LNCaP clone FGC (cell line): Measurements from ENCODE around the gene CNDP1.

Experiments
- DNase-seq: peaks from one replicate; pipeline ENCODE4 v3.0.0-alpha.2; 2011; ENCODE audit warnings: low read depth
- H3K4me3 ChIP-seq: 2 replicates; pipeline ENCODE4 v1.5.1; 2011; ENCODE audit warnings: mild to moderate bottlenecking, low read depth, low read length, control low read depth
- TF ChIP-seq, protein P1 (sequence below): IDR thresholded peaks from 2 replicates; pipeline ENCODE4 v1.5.1; 2012; ENCODE audit warnings: mild to moderate bottlenecking; ENCODE audit not compliant: control insufficient read depth, insufficient read depth; ENCODE audit errors: extremely low read depth

The CNDP1 gene

DNA sequence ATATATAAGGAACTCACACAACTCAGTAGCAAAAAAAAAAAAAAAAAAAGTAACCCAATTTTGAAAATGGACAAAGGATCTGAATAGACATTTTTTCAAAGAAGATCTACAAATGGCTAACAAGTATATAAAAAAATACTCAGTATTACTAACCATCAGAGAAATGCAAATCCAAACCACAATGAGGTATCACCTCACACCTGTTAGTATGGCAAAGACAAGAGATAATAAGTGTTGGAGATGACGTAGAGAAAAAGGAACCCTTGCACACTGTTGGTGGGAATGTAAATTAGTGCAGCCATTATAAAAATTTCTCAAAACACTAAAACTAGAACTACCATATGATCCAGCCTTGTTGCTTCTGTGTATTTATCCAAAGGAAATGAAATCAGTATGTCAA, 5.8 kb upstream of the CNDP1 start:
- TF ChIP-seq, protein P1, sequence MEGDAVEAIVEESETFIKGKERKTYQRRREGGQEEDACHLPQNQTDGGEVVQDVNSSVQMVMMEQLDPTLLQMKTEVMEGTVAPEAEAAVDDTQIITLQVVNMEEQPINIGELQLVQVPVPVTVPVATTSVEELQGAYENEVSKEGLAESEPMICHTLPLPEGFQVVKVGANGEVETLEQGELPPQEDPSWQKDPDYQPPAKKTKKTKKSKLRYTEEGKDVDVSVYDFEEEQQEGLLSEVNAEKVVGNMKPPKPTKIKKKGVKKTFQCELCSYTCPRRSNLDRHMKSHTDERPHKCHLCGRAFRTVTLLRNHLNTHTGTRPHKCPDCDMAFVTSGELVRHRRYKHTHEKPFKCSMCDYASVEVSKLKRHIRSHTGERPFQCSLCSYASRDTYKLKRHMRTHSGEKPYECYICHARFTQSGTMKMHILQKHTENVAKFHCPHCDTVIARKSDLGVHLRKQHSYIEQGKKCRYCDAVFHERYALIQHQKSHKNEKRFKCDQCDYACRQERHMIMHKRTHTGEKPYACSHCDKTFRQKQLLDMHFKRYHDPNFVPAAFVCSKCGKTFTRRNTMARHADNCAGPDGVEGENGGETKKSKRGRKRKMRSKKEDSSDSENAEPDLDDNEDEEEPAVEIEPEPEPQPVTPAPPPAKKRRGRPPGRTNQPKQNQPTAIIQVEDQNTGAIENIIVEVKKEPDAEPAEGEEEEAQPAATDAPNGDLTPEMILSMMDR: no peak
- no peak overlapping the region for H3K4me3 ChIP-seq
- DNase-seq: no peak

DNA sequence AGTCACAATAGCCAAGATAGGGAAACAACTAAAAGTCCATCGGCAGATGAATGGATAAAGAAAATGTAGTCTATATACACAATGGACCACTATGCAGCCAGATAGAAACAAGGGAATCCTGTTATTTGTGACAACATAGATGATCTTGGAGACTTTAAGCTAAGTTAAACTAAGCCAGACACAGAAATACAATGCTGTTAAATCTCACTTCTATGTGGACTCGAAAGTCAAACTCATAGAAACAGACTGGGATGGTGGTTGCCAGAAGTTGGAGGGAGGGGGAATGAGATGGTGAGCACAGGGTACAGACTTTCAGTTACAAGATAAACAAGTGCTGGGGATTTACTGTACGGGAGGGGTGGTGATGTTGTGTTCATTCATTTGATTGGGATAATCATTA, 5.4 kb upstream of the CNDP1 start:
- no peak overlapping the region for H3K4me3 ChIP-seq
- TF ChIP-seq, protein P1: no peak
- DNase-seq: no peak

DNA sequence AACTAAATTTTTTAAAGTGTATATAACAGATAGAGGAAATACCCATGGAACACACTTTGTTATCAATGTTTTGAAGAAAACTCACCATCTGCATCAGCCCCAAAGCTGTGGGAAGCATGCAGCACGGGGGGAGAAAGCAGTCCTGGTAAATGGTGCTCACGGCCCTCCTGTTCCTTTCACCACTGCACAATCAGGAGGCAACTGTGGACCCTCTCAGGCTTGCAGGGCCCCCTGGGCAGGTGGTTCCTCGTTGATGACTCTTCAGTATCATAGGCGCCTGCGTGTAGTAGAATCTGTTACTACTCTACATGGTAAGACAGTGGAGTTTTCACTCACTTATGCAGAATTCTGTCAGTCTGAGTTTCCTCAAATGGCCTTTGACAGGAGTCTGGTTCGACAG, 4.9 kb upstream of the CNDP1 start:
- TF ChIP-seq, protein P1: no peak
- H3K4me3 ChIP-seq: no peak overlapping the region
- no peak for DNase-seq

DNA sequence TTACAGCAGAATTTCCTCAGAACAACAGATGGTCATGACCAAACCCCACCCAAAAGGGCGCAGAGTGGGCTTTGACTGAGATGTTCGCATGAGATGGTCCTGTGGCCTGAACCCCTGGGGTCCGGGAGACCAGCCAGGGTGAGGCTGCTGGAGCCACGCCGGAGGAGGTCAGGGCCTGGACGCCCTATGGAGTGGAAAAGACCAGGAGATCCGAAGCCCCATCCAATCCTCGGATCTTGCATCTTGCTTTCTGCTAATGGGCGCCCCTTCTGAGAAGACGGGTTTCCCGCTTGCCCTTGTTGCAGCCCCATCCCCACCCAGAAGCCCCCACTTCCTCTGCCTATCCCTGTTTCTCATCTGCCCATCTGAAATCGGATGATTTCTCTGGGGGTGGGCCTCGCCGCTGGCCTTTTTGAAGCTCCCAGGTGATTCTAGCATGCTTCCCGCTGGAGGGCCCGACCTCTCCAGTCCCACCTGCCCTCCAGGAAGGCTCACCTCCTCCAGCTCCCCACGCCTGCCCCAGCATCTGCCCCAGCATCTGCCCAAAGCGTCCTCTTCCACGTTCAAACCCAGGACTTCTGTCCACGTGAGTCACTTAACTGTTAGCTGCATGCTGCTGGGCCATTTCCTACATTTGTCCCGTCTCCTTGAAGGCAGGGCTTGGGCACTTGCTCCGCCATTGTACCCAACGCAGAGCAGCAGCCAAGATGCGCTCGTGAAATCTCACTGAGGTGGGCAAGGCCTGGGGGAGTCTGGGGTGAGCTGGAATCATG, 4.3 kb upstream of the CNDP1 start:
- no peak for DNase-seq
- H3K4me3 ChIP-seq: no peak overlapping the region
- TF ChIP-seq, protein P1: no peak

DNA sequence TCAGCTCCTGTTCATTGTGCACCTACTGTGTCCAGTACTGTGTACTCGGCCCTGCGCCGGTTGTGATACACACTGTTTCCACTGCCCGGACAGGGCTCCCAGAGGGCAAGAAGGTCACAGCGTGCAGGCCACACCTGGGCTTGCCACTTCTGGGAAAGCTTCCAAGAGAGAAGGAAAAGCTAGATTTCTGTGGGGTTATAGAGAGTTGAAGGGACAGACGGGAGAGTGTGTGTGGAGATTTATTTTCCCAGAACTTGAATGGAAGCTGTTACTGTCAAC, 3.8 kb upstream of the CNDP1 start:
- no peak for DNase-seq
- TF ChIP-seq, protein P1: no peak
- H3K4me3 ChIP-seq: no peak overlapping the region

DNA sequence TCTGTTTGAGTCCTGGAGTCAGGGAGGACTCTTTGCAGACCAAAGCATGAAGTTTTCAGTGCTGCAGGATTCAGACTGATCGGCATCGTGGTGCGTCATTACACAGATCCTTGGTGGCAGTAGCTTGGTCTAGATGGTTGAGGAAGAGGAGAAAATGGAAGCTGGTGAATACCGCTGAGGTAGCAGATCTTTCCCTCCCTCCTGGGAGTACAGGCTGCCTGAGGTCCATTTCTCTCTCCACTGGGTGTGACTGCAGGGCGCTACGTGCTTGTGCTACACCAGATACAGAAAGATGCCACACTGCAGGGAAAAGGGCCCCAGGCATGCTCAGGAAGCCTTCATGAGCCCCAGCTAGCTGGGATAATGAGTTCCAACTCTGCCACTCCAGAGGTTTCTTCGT, 3.3 kb upstream of the CNDP1 start:
- DNase-seq: no peak
- H3K4me3 ChIP-seq: no peak overlapping the region
- TF ChIP-seq, protein P1: no peak

DNA sequence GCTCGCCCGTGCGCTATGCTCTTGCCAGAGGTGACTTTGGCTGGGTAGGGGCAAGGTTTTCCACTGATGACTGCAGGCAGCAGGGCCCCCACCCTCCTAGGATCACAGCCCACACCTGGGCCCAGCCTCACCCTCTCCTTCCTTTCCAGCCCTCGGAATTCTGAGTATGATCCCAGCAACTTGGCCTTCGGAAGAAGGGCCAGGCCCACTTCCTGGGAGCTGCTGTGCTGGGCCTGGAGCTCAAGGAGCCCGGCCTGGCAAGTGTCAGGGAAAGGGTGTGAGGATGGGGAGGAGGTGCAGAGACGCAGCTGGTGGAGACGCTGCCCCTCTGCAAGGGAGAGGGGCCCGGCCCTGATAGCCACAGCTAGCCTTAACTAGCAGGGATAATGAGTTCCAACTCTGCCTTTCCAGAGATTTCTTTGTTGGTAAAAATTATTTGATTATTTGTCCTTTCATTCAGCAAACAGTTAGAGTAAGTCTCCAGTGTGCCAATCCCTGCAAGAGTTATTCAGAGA, 1.7 kb upstream of the CNDP1 start:
- no peak overlapping the region for H3K4me3 ChIP-seq
- TF ChIP-seq, protein P1: no peak
- DNase-seq: no peak
